HCT116 (cell line): ENCODE measurements around the gene BATF3. TPM values are rescaled to one million over a fixed set of nuclear protein-coding genes. Genes with fewer than 3 reads are reported as not detected.

Source experiments
- ATAC-seq: fragments of 200-7000 bp; cut with Tn5 transposase; 2 replicates; pipeline ENCODE4 v1.9.1; 2020; ENCODE audit warnings: mild to moderate bottlenecking, moderate library complexity
- BruUV-seq: library from RNA; stranded (reverse); fragments of 400-500 nt; replicated peaks from 2 replicates; lab custom pipeline; 2021; lab: Mats Ljungman, UMichigan
- CTCF ChIA-PET: fragments of 300-600 bp; sonication (Branson Sonifier 250); formaldehyde crosslinking; loops from one replicate; lab custom pipeline; 2021; ENCODE audit warnings: antibody characterized with exemption; lab: Charles Lee
- POLR2A ChIA-PET: fragments of 300-600, 350-600 bp; sonication (Branson Sonifier 250); formaldehyde crosslinking; loops from one replicate; lab custom pipeline; 2021; ENCODE audit warnings: antibody characterized with exemption; lab: Charles Lee
- RAD21 ChIA-PET, 2 experiments: fragments of 300-600 bp; sonication (Branson Sonifier 250); formaldehyde crosslinking; loops; one replicate each; lab custom pipeline; 2023; ENCODE audit warnings: low total read pairs in 2 of 2; ENCODE audit not compliant: uncharacterized antibody in 2 of 2, unreplicated experiment in 2 of 2, low non-redundant PET in 1 of 2; lab: Charles Lee
- DNase-seq: peaks from one replicate; pipeline ENCODE4 v3.0.0-alpha.2; 2010; ENCODE audit warnings: low read depth, low spot score
- H2AFZ ChIP-seq: fragments of 200-600 bp; shearing (Covaris generic), sonication (generic); 2 replicates; pipeline ENCODE4 v1.6.1; 2017; ENCODE audit warnings: low read depth, mixed run types, mixed read lengths, antibody characterized with exemption, low read length; ENCODE audit not compliant: poor library complexity, severe bottlenecking
- H3K27ac ChIP-seq: 2 replicates; pipeline ENCODE4 v1.5.1; 2012; ENCODE audit warnings: low read depth, low read length
- H3K27me3 ChIP-seq: fragments of 200-600 bp; sonication (generic); 2 replicates; pipeline ENCODE4 v1.6.1; 2016; ENCODE audit warnings: mixed run types, low read length, mixed read lengths; ENCODE audit not compliant: insufficient read depth
- H3K36me3 ChIP-seq, 2 experiments: fragments of 200-500 bp in 1 of 2; fragments of 200-600 bp in 1 of 2; sonication (Bioruptor generic) in 1 of 2; sonication (generic) in 1 of 2; 2 replicates each; pipeline versions ENCODE4 v1.5.1 to v1.6.1; 2014 to 2016; ENCODE audit warnings: low read length in 2 of 2, inconsistent platforms in 1 of 2, mixed read lengths in 1 of 2, mixed run types in 1 of 2; ENCODE audit not compliant: insufficient read depth in 2 of 2, control insufficient read depth in 1 of 2
- H3K4me1 ChIP-seq, 2 experiments: fragments of 200-600 bp in 1 of 2; sonication (generic) in 1 of 2; 2 replicates each; pipeline versions ENCODE4 v1.5.1 to v1.6.1; 2012 to 2017; ENCODE audit warnings: low read length in 2 of 2, inconsistent platforms in 1 of 2, mild to moderate bottlenecking in 1 of 2, mixed read lengths in 1 of 2, mixed run types in 1 of 2, moderate library complexity in 1 of 2; ENCODE audit not compliant: insufficient read depth in 2 of 2, control insufficient read depth in 1 of 2
- H3K4me2 ChIP-seq: fragments of 200-600 bp; sonication (generic); 2 replicates; pipeline ENCODE4 v1.6.1; 2017; ENCODE audit warnings: mixed run types, low read length, mixed read lengths
- H3K4me3 ChIP-seq, 2 experiments: fragments of 200-600 bp in 1 of 2; sonication (generic) in 1 of 2; replicated peaks in 1 of 2; 2 replicates each; pipeline ENCODE4 v1.5.1; 2011 to 2016; ENCODE audit warnings: low read length in 2 of 2, control low read depth in 1 of 2, low read depth in 1 of 2, mild to moderate bottlenecking in 1 of 2, mixed read lengths in 1 of 2, mixed run types in 1 of 2
- H3K79me2 ChIP-seq: fragments of 200-600 bp; sonication (generic); 2 replicates; pipeline ENCODE4 v1.6.1; 2017; ENCODE audit warnings: mild to moderate bottlenecking, mixed run types, low read length, moderate library complexity, mixed read lengths; ENCODE audit not compliant: insufficient read depth
- H3K9ac ChIP-seq: fragments of 200-600 bp; sonication (generic); 2 replicates; pipeline ENCODE4 v1.6.1; 2016; ENCODE audit warnings: low read length, mixed read lengths
- H3K9me2 ChIP-seq: fragments of 200-600 bp; sonication (generic), shearing (Covaris generic); 2 replicates; pipeline ENCODE4 v1.6.1; 2017; ENCODE audit warnings: mixed run types, mild to moderate bottlenecking, moderate library complexity; ENCODE audit not compliant: insufficient read depth
- H3K9me3 ChIP-seq, 2 experiments: fragments of 200-500 bp in 1 of 2; fragments of 200-600 bp in 1 of 2; sonication (Bioruptor generic) in 1 of 2; sonication (generic) in 1 of 2; 2 replicates each; pipeline ENCODE4 v1.6.1; 2014 to 2017; ENCODE audit warnings: low read length in 2 of 2, mixed read lengths in 2 of 2, inconsistent platforms in 1 of 2, low read depth in 1 of 2, mild to moderate bottlenecking in 1 of 2, mixed run types in 1 of 2, moderate library complexity in 1 of 2; ENCODE audit not compliant: control insufficient read depth in 1 of 2, insufficient read depth in 1 of 2
- H4K20me1 ChIP-seq: fragments of 200-600 bp; sonication (generic), shearing (Covaris generic); 2 replicates; pipeline ENCODE4 v1.6.1; 2017; ENCODE audit warnings: mixed run types, mild to moderate bottlenecking, moderate library complexity; ENCODE audit not compliant: insufficient read depth
- CBX3 ChIP-seq: IDR thresholded peaks from 2 replicates; pipeline ENCODE4 v1.6.1; 2012; ENCODE audit warnings: low read depth
- CTCF ChIP-seq, 3 experiments: fragments of 200-600 bp in 1 of 3; sonication (generic) in 1 of 3; IDR thresholded peaks in 2 of 3; conservative IDR thresholded peaks in 1 of 3; 2 replicates each; pipeline ENCODE4 v1.5.1; 2012 to 2017; ENCODE audit warnings: low read depth in 2 of 3, low read length in 2 of 3, antibody characterized with exemption in 1 of 3, borderline replicate concordance in 1 of 3, control low read depth in 1 of 3, mild to moderate bottlenecking in 1 of 3, mixed read lengths in 1 of 3, mixed run types in 1 of 3, moderate library complexity in 1 of 3; ENCODE audit not compliant: insufficient read depth in 1 of 3
- ELF1 ChIP-seq: IDR thresholded peaks from 2 replicates; pipeline ENCODE4 v1.6.1; 2012; ENCODE audit warnings: low read depth, borderline replicate concordance
- EZH2 ChIP-seq: fragments of 200-600 bp; sonication (generic); IDR thresholded peaks from 2 replicates; pipeline ENCODE4 v1.6.1; 2017; ENCODE audit warnings: antibody characterized with exemption, mixed run types
- EZH2phosphoT487 ChIP-seq: fragments of 200-600 bp; IDR thresholded peaks from 2 replicates; pipeline ENCODE4 v1.6.1; 2018; ENCODE audit warnings: antibody characterized with exemption, borderline replicate concordance
- MAX ChIP-seq: IDR thresholded peaks from 2 replicates; pipeline ENCODE4 v1.6.1; 2012
- REST ChIP-seq: IDR thresholded peaks from 2 replicates; pipeline ENCODE4 v1.6.1; 2012; ENCODE audit warnings: low read depth
- SIN3A ChIP-seq: IDR thresholded peaks from 2 replicates; pipeline ENCODE4 v1.6.1; 2012; ENCODE audit warnings: low read depth
- SP1 ChIP-seq: IDR thresholded peaks from 2 replicates; pipeline ENCODE4 v1.6.1; 2012; ENCODE audit warnings: low read depth
- TCF7L2 ChIP-seq: IDR thresholded peaks from 2 replicates; pipeline ENCODE4 v1.7.0; 2011; ENCODE audit warnings: borderline replicate concordance, inconsistent platforms; ENCODE audit not compliant: insufficient read depth, insufficient read length; ENCODE audit errors: extremely low read depth
- YY1 ChIP-seq: IDR thresholded peaks from 2 replicates; pipeline ENCODE4 v1.6.1; 2011; ENCODE audit warnings: low read length, low read depth, moderate library complexity, mild to moderate bottlenecking; ENCODE audit not compliant: insufficient replicate concordance; ENCODE audit errors: extremely low read depth
- ZBTB33 ChIP-seq: IDR thresholded peaks from 2 replicates; pipeline ENCODE4 v1.6.1; 2011; ENCODE audit warnings: mild to moderate bottlenecking, low read length, moderate library complexity; ENCODE audit not compliant: insufficient replicate concordance; ENCODE audit errors: extremely low read depth
- ZFX ChIP-seq: fragments of 450-650 bp; IDR thresholded peaks from 2 replicates; pipeline ENCODE4 v1.6.1; 2017
- ZNF274 ChIP-seq: fragments of 200-500 bp; sonication (Bioruptor generic); IDR thresholded peaks from 2 replicates; pipeline ENCODE4 v1.6.1; 2014; ENCODE audit warnings: mild to moderate bottlenecking, low read depth, low read length, inconsistent platforms
- intact Hi-C: fragments of 100-400 bp; cut with micrococcal nuclease; formaldehyde crosslinking; loops from 2 replicates; pipeline ENCODE4 v1.10.0; 2022
- total RNA-seq: library from RNA; stranded (reverse); gene quantifications from one replicate; pipeline ENCODE4 v1.2.1, GENCODE V29; 2021; ENCODE audit not compliant: unreplicated experiment

The BATF3 gene
- total RNA-seq, 1 experiment from 2014 or later: 4.8 TPM

- TF ChIP-seq REST (no peak), TCF7L2 (no peak), CTCF (IDR thresholded peaks at IDR 0.05 in 2 of 3, conservative IDR thresholded peaks at IDR 0.05 in 1 of 3; ENCODE audit: borderline replicate concordance in 1 of 3, insufficient read depth in 1 of 3, low read depth in 2 of 3, low read length in 2 of 3) (no peak), SP1 (no peak)
- TF ChIP-seq, all 23 proteins: peak for 0
Measured at GRCh38 chr1:212703991-212704564, 4.4 kb upstream of the BATF3 start (continued).

- DNase-seq (no peak), ATAC-seq (no peak)
- intact Hi-C loops: no loop called here
- Histone ChIP-seq H3K36me3 (no peaks in the 10 kb centered on the region), H3K4me2 (no peak overlapping the region), H3K4me1 (peaks cover 9 to 25% of the 10 kb centered on the region in 2 experiments), H3K27me3 (peaks cover 16% of the 10 kb centered on the region; the same call in 1 of the 2 replicates), H4K20me1 (no peaks in the 10 kb centered on the region), H3K79me2 (no peaks in the 10 kb centered on the region), H3K9ac (no peak overlapping the region), H3K27ac (no peak overlapping the region), H2AFZ (no peak overlapping the region), H3K4me3 (no peak overlapping the region), H3K9me3 (no peaks in the 10 kb centered on the region), H3K9me2 (no peaks in the 10 kb centered on the region)
- no TSS peak for BruUV-seq
- CTCF ChIA-PET: interaction anchor here (1.8 kb wide), 1 partner anchor 47 kb away, joined by 5 read pairs; no protein-coding TSS in a partner anchor
- RAD21 ChIA-PET: no interaction called here
- POLR2A ChIA-PET: no interaction called here
- TF ChIP-seq CBX3: no peak
- no peak for TF ChIP-seq EZH2
- no peak for TF ChIP-seq YY1
- no peak for TF ChIP-seq ZBTB33
- no peak for TF ChIP-seq MAX
- no peak for TF ChIP-seq SIN3A
- TF ChIP-seq ELF1: no peak
- TF ChIP-seq ZFX: no peak
- TF ChIP-seq EZH2phosphoT487: no peak
- TF ChIP-seq ZNF274: no peak
Measured at GRCh38 chr1:212702672-212703071, 3.0 kb upstream of the BATF3 start.
